ENCODE results near the gene EFCAB10.

GRCh38 chr7:105584165-105584564, 2.9 kb upstream of the EFCAB10 start:
- TF ChIP-seq POLR2A (IDR thresholded peaks at IDR 0.05; ENCODE audit: low read depth, low read length) (no peak), POLR2AphosphoS5 (IDR thresholded peaks at IDR 0.05; ENCODE audit: low read depth, low read length) (no peak), TAF1 (IDR thresholded peaks at IDR 0.05; ENCODE audit: borderline replicate concordance, low read depth, low read length) (no peak)
